GM12801 (cell line): ENCODE results near the gene LIN37.

ENCODE experiments used
- TF ChIP-seq, protein P1 (sequence below): IDR thresholded peaks from one replicate; pipeline ENCODE4 v1.5.1; 2011; ENCODE audit warnings: control low read depth; ENCODE audit not compliant: insufficient read length; ENCODE audit errors: extremely low read depth

The LIN37 gene

DNA sequence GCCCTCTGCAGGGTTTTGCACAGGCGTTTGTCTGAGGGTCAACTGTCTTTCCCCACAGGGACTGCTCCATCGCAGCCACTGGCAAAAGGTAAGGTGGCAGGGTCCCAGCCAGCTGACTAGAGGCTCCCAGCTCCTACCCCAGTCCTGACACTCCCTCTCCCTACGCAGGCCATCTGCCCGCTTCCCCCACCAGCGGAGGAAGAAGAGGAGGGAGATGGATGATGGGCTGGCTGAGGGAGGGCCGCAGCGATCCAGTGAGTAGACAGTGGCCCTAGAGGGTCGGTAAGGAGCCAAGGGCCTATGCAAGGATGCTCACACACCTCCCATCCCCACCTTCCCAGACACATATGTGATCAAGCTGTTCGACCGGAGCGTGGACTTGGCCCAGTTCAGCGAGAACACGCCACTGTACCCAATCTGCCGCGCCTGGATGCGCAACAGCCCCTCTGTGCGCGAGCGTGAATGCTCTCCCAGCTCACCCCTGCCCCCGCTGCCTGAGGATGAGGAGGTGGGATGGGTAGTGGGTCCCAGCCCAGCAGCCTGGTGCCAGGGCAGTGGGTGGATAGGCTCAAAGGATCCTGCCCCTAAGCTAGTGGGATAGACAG is 4.5 kb downstream of the LIN37 start:
- TF ChIP-seq, protein P1, sequence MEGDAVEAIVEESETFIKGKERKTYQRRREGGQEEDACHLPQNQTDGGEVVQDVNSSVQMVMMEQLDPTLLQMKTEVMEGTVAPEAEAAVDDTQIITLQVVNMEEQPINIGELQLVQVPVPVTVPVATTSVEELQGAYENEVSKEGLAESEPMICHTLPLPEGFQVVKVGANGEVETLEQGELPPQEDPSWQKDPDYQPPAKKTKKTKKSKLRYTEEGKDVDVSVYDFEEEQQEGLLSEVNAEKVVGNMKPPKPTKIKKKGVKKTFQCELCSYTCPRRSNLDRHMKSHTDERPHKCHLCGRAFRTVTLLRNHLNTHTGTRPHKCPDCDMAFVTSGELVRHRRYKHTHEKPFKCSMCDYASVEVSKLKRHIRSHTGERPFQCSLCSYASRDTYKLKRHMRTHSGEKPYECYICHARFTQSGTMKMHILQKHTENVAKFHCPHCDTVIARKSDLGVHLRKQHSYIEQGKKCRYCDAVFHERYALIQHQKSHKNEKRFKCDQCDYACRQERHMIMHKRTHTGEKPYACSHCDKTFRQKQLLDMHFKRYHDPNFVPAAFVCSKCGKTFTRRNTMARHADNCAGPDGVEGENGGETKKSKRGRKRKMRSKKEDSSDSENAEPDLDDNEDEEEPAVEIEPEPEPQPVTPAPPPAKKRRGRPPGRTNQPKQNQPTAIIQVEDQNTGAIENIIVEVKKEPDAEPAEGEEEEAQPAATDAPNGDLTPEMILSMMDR = no peak

- TF ChIP-seq, protein P1 = no peak
Measured at GRCh38 chr19:35753634-35754369, 5.4 kb downstream of the LIN37 start.

DNA sequence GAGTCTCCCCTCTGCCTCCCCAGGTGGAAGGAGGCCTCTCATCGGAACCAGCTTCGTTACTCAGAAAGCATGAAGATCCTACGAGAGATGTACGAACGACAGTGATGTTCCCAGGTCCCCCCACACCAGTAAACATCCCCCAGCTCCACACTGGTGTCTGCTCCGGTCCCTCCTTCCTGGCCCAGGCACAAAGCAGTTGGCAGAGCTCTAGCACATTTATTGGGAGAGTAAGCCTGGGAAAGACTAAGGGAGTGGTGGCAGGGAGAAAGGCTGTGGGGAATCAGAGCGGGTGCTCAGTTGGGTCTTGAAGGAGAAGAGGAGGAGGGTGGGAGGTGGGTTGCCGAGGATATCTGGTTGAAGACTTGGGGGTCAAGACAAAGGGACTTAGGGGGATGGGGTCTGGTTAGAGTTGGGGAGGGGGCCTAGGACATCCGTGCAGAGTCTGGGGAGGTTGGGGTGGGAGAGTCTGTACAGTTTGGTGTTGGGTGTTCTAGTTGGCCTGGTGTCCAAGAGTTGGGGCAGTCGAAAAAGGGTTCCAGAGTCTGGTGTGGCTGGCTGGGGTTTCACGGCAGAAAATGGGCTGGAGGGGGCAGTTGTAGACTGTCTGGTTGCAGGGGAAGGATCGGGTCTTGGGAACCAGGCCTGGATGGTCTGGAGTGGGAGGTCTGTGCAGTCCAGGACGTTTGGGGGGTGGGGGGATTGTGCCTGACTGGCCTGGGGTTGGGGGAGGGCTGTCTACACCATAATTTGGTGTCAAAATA is 6.2 kb downstream of the LIN37 start:
- TF ChIP-seq, protein P1 = no peak

DNA sequence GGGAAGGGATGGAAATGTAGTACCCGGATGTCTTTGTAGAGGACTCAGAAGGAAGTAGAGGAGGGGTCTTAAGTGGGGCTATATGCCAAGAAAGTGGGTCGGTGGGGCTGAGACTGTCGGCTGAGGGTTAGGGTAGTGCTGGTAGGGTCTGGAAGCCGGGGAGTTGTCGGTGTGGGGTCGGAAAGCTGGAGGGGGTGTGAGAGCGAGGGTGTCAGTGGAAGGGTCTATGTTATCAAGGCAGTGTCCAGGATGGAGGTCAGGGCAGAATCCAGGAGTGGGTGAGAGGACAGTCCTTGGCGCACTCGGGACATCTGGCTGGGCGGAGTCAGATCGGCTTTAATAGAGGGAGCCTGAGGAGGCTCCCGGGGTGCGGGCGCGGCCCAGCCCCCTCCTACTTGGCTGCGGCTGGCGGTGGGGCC is 6.8 kb downstream of the LIN37 start:
- TF ChIP-seq, protein P1 = no peak

- TF ChIP-seq, protein P1 = no peak
Measured at GRCh38 chr19:35755550-35756376, 7.4 kb downstream of the LIN37 start.

DNA sequence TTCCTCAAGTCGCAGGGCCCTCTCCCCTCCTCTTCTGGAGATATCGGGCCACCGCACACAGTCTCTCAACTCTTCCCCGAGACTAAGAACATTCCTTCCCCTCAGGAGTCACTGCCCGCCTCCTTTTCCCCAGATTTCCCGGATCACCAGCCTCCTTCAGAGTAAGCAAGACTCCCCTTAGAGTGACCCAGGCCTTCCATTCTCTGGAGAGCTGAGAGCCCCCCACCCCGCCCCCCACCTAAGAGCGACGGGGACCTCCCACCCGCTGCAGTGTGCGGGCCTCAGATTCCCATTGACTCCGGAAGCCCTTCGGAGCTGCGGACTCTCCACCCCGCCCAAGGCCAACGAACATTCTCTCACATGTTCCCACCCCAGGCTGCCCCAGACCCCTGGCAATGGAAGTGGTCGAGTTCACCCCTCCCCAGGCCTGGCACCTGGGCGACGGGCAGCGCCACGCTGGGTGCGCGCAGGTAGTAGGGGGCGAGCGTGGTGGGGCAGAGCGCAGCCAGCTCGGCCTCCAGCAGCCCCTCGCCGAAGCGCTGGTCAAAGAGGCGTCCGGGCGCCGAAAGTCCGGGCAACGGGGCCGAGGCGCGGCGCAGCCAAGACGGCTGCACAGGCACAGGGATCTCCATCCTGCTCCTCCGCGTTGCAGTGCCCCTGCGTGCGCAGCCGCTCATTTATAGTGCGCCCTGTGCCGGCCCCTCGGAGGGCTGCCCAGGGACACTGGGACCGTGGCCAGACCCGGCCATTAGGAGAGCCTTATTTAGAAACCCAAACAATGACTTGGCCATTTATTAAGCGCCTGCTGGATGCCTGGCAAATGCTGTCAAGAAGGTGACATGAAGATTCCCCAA is 8.2 kb downstream of the LIN37 start, which contains the start of gene HSPB6:
Gene HSPB6, minus strand, starts transcription at position 653 of the 854 bp plus-strand sequence. Its CDS starts 21 bp downstream, at position 632.
- TF ChIP-seq, protein P1 = no peak
